HG02981 (cell line): ENCODE data around the gene CSRP3.

Experiments used
- ATAC-seq: cut with Tn5 transposase; IDR thresholded peaks from one replicate; pipeline ENCODE4 v1.9.1; 2021; ENCODE audit warnings: mild to moderate bottlenecking, moderate library complexity; ENCODE audit not compliant: unreplicated experiment

CSRP3 gene

GRCh38 chr11:19191530-19192169 lies 10.1 kb downstream of the CSRP3 start:
- no peak for ATAC-seq

GRCh38 chr11:19187833-19188258 lies 13.9 kb downstream of the CSRP3 start:
- ATAC-seq, result no peak

GRCh38 chr11:19187114-19187832 lies 14.5 kb downstream of the CSRP3 start:
- no peak for ATAC-seq

- no peak for ATAC-seq
Measured at GRCh38 chr11:19185516-19186052, 16.2 kb downstream of the CSRP3 start.

- no peak for ATAC-seq
Measured at GRCh38 chr11:19185036-19185435, 16.7 kb downstream of the CSRP3 start.

- ATAC-seq, result no peak
Measured at GRCh38 chr11:19183646-19184045, 18.1 kb downstream of the CSRP3 start.

GRCh38 chr11:19181531-19182261 lies 20.1 kb downstream of the CSRP3 start:
- no peak for ATAC-seq

- ATAC-seq, result no peak
Measured at GRCh38 chr11:19176629-19177186, 25.1 kb downstream of the CSRP3 start.

- ATAC-seq, result no peak
Measured at GRCh38 chr11:19173964-19174638, 27.7 kb downstream of the CSRP3 start.

GRCh38 chr11:19173004-19173689 lies 28.6 kb downstream of the CSRP3 start:
- ATAC-seq, result no peak

- ATAC-seq, result no peak
Measured at GRCh38 chr11:19168090-19168489, 33.7 kb downstream of the CSRP3 start.

GRCh38 chr11:19164881-19165280 lies 36.9 kb downstream of the CSRP3 start:
- ATAC-seq, result no peak

- no peak for ATAC-seq
Measured at GRCh38 chr11:19164230-19164855, 37.4 kb downstream of the CSRP3 start.

GRCh38 chr11:19163617-19164016 lies 38.2 kb downstream of the CSRP3 start:
- ATAC-seq, result no peak

GRCh38 chr11:19162951-19163505 lies 38.8 kb downstream of the CSRP3 start:
- ATAC-seq, result no peak

GRCh38 chr11:19161651-19162050 lies 40.1 kb downstream of the CSRP3 start:
- no peak for ATAC-seq

- no peak for ATAC-seq
Measured at GRCh38 chr11:19160847-19161246, 40.9 kb downstream of the CSRP3 start.

- ATAC-seq, result no peak
Measured at GRCh38 chr11:19156892-19157291, 44.9 kb downstream of the CSRP3 start.

- ATAC-seq, result no peak
Measured at GRCh38 chr11:19145319-19145718, 56.5 kb downstream of the CSRP3 start.
